Colonic mucosa (tissue), 4 donors: Measurements from ENCODE around the gene APC2. TPM values are rescaled to one million over a fixed set of nuclear protein-coding genes. Genes with fewer than 3 reads are reported as not detected.

Experiments
- DNase-seq: peaks from one replicate; pipeline ENCODE4 v3.0.0-alpha.2; 2020
- H3K27ac ChIP-seq: fragments of 200-600 bp; one replicate; pipeline ENCODE4 v1.8.0; 2021
- H3K27me3 ChIP-seq: fragments of 200-600 bp; one replicate; pipeline ENCODE4 v1.8.0; 2021
- H3K36me3 ChIP-seq: fragments of 200-600 bp; one replicate; pipeline ENCODE4 v1.8.0; 2021
- H3K4me1 ChIP-seq: fragments of 200-600 bp; one replicate; pipeline ENCODE4 v1.8.0; 2021; ENCODE audit warnings: mild to moderate bottlenecking
- H3K4me3 ChIP-seq: fragments of 200-600 bp; one replicate; pipeline ENCODE4 v1.8.0; 2021
- H3K9ac ChIP-seq, 2 donors: one replicate each; pipeline ENCODE4 v1.7.0; 2013; ENCODE audit warnings: control low read depth in 2 of 2, low read depth in 2 of 2, low read length in 2 of 2
- H3K9me3 ChIP-seq: fragments of 200-600 bp; one replicate; pipeline ENCODE4 v1.8.0; 2021
- intact Hi-C: fragments of 100-400 bp; cut with DNase I; formaldehyde crosslinking; loops from one replicate; pipeline ENCODE4 v1.14.1; 2022
- total RNA-seq, 2 donors: library from RNA; stranded (reverse); fragmentation: NEBNext Ultra II Directional in 1 of 2; extraction: Animal tissue kit (Norgen Biotek cat#: 25700) in 1 of 2; gene quantifications; one replicate each; pipeline ENCODE4 v1.2.1, GENCODE V29; 2021
- TF ChIP-seq, protein P1 (sequence below): fragments of 200-600 bp; IDR thresholded peaks from one replicate; pipeline ENCODE4 v1.8.0; 2022; ENCODE audit warnings: antibody characterized with exemption, mild to moderate bottlenecking
- donor health status: healthy.
- donor health status: DM: no; HTN: no; CAD: no.
- donor health status: DM: no; HTN: no; CAD: no.

APC2 gene
- total RNA-seq, 2 donors from 2014 or later = 0.05 to 0.42 TPM

DNA sequence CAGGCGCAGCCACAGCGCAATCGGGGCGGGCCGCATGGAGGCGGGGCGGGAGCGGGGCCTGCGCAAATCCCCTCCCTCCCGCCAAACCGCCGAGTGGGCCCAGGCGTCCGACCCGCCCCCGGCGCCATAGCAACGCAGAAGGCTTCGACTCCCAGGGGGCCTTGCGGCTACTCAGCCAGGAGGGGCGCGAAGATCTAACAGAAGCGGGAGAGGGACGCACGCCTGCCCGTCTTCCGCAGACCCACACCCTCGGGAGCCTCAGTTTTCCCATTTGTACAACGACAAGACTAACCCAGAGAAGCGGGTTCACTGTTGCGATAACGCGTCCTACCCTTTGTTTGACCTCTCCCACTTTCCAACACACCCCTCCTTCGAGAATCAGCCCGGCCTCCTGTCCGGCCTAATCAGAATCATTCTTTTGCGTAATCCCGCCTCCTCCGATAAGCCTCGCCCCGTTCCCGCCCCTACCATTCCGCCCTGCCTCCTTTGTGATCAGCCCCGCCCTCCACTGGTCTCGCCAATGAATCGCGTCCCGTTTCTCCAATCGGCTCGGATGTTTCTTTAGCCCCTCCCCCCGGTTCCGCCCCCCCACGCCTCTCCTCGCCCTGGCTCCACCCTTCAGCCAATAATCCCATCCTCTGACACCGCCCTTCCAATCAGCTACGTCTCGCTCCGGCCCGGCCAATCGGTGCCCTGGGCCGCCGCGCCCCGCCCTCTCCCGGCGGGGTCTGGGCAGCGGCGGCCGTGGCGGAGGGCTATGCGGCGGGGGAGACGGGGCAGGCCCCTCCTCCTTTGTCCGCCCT, 40.6 kb downstream of the APC2 start, which contains the start of gene PCSK4:
Gene PCSK4 (minus strand): TSS at position 40 of the 803 bp plus-strand sequence. CDS start 4 bp downstream, at position 36.
- intact Hi-C loops = no loop called here
- no peaks in the 10 kb centered on the region for H3K36me3 ChIP-seq
- no peaks in the 10 kb centered on the region for H3K9me3 ChIP-seq
- peak within 1 kb of the TSS; percentile 52 to 78 for H3K9ac ChIP-seq
- peak within 1 kb of the TSS; percentile 55 for H3K4me3 ChIP-seq
- H3K27ac ChIP-seq = peak within 1 kb of the TSS; percentile 68
- peak; percentile 100 for DNase-seq
- H3K4me1 ChIP-seq = peaks cover 9% of the 10 kb centered on the region
- H3K27me3 ChIP-seq = no peaks in the 10 kb centered on the region
- TF ChIP-seq, protein P1, sequence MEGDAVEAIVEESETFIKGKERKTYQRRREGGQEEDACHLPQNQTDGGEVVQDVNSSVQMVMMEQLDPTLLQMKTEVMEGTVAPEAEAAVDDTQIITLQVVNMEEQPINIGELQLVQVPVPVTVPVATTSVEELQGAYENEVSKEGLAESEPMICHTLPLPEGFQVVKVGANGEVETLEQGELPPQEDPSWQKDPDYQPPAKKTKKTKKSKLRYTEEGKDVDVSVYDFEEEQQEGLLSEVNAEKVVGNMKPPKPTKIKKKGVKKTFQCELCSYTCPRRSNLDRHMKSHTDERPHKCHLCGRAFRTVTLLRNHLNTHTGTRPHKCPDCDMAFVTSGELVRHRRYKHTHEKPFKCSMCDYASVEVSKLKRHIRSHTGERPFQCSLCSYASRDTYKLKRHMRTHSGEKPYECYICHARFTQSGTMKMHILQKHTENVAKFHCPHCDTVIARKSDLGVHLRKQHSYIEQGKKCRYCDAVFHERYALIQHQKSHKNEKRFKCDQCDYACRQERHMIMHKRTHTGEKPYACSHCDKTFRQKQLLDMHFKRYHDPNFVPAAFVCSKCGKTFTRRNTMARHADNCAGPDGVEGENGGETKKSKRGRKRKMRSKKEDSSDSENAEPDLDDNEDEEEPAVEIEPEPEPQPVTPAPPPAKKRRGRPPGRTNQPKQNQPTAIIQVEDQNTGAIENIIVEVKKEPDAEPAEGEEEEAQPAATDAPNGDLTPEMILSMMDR = no peak

DNA sequence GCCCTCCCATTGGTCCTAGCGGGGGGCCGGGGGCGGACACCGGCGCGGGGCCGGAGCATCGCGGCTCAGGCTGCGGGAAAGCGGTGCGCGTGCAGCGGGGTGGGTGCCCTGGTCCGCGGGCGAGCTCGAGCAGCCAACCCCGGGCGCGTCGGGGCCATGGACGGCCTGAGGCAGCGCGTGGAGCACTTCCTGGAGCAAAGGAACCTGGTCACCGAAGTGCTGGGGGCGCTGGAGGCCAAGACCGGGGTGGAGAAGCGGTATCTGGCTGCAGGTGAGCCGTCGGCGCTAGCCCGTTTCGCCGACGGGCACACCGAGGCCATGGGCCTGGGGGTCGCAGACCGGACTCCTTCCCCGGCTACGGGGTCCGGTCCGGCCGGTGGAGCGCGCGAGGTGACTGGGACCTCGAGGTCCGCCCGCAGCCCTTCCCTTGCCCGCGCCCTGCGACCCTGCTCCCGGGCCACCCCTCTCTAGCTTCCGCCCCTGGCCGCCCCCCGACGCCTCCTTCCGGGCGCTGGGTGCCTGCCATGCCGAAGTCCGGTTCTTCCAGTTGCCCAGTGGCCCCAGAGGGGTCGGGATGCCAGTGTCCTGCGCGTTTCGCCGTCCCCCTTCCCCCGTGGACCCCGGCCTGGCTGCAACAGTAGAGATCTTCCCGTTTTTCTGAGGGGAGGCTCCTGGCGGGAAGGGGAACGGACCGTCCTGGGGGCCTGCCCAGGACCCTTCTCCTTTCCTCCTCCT, 41.4 kb downstream of the APC2 start, which contains the start of gene REEP6:
Gene REEP6 (plus strand): TSS at position 68 of the 735 bp plus-strand sequence. CDS start 89 bp downstream, at position 157.
- Histone ChIP-seq H3K27me3 (no peaks in the 10 kb centered on the region), H3K4me3 (peak within 1 kb of the TSS; percentile 55), H3K27ac (peak within 1 kb of the TSS; percentile 68), H3K4me1 (peaks cover 9% of the 10 kb centered on the region), H3K36me3 (no peaks in the 10 kb centered on the region), H3K9ac (peak within 1 kb of the TSS; percentile 52 to 78), H3K9me3 (no peaks in the 10 kb centered on the region)
- no peak for DNase-seq
- TF ChIP-seq, protein P1 = no peak
- intact Hi-C loops = no loop called here

DNA sequence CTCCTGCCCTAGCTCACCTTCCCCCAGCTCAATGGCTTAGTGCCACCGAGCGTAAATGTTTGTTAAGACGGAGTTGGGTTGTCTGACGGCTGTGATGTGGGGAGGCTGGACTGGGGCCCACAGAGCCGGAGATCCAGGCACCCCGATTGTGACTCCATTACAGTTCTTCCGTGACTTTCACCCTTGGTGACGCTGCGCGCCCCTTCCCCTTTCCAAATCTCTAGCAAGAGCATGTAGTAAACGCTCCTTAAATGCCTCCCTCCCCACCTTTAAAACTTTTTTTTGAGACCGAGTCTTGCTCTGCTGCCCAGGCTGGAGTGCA, 41.9 kb downstream of the APC2 start:
- no peak overlapping the region for H3K4me3 ChIP-seq
- H3K27me3 ChIP-seq = no peaks in the 10 kb centered on the region
- no peaks in the 10 kb centered on the region for H3K36me3 ChIP-seq
- H3K9me3 ChIP-seq = no peaks in the 10 kb centered on the region
- no peak overlapping the region for H3K27ac ChIP-seq
- peaks cover 9% of the 10 kb centered on the region for H3K4me1 ChIP-seq
- intact Hi-C loops = no loop called here
- no peak for DNase-seq
- TF ChIP-seq, protein P1 = no peak
- peak overlapping the region in 1 of 2 donors; percentile 46 for H3K9ac ChIP-seq

DNA sequence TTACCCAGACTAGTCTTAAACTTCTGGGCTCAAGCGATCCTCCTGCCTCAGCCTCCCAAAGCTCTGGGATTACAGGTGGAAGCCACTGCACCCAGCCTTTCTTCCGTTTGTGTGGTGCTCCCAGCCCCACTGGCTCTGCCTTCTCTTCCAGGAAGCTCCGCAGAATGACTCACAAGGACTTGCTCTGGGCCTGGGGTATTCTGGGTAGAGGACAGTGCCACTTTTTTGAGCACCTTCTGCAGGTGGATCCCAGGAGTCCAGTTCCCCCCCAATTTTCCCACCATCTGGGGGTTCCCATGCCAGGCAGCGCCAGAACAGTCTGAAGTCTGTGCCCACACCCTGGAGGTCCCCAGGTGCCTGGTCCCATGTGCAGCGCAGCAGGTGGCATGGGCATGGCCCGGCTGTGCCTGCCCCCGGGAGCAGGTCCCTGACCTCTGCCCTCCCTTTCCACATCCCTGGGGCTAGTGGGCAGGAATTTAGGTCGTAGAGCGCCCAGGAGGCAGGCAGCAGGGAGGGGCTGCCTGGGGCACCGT, 42.6 kb downstream of the APC2 start:
- Histone ChIP-seq H3K9ac (no peak overlapping the region), H3K9me3 (no peaks in the 10 kb centered on the region), H3K4me1 (peaks cover 9% of the 10 kb centered on the region), H3K27me3 (no peaks in the 10 kb centered on the region), H3K36me3 (no peaks in the 10 kb centered on the region), H3K27ac (no peak overlapping the region), H3K4me3 (no peak overlapping the region)
- TF ChIP-seq, protein P1 = no peak
- intact Hi-C loops = no loop called here
- DNase-seq = no peak

DNA sequence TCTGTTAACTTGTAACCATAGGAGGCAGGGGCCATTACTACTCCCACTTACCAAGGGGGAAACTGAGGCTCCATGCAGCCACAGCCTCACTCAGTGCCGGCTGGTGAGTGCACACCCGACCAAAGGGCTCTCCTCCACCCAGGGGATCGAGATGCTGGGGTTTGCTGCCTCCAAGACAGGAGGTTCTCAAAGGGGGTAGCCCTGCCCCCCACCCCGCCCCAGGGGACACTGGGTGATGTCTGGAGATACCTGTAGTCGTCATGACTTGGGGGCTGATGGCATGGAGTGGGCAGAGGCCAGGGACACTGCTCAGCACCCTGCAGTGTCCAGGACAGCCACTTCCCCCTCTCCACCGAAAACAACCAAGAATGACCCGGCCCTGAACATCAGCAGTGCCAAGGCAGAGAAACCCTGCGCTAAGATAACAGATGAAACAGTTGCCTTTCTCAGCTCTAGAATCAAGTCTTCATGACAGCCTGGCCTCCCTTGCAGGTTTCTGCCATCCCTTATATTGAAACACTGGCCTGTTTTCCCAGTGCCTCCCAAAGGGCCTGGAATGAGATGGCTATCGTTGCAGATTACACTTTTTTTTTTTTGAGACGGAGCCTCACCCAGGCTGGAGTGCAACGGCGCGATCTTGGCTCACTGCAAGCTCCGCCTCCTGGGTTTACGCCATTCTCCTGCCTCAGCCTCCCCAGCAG, 44.3 kb downstream of the APC2 start:
- Histone ChIP-seq H3K27me3 (no peaks in the 10 kb centered on the region), H3K4me1 (peaks cover 9% of the 10 kb centered on the region), H3K4me3 (no peak overlapping the region), H3K27ac (no peak overlapping the region), H3K36me3 (no peaks in the 10 kb centered on the region), H3K9ac (no peak overlapping the region), H3K9me3 (no peaks in the 10 kb centered on the region)
- TF ChIP-seq, protein P1 = no peak
- intact Hi-C loops = no loop called here
- DNase-seq = no peak
